GM12891 (cell line): ENCODE measurements around the gene SFXN2.
A peak's percentile ranks its signal among the peaks of the same experiment; 100 is the strongest.

ENCODE experiments used
- DNase-seq: peaks from one replicate; pipeline ENCODE4 v3.0.0; 2011; ENCODE audit warnings: low spot score; ENCODE audit not compliant: insufficient read length
- FAIRE-seq: peaks from 2 replicates; lab custom pipeline; 2011; peaks lifted over from hg19 to GRCh38; lab: Jason Lieb, UNC
- PAX5 ChIP-seq: IDR thresholded peaks from 2 replicates; pipeline ENCODE4 v1.6.1; 2011; ENCODE audit warnings: low read length, moderate library complexity, mild to moderate bottlenecking; ENCODE audit not compliant: insufficient read depth, severe bottlenecking
- POLR2A ChIP-seq: IDR thresholded peaks from 2 replicates; pipeline ENCODE4 v1.6.1; 2011; ENCODE audit warnings: low read depth, low read length, control low read depth
- POLR2AphosphoS5 ChIP-seq: IDR thresholded peaks from 2 replicates; pipeline ENCODE4 v1.6.1; 2011; ENCODE audit warnings: low read depth, low read length, control low read depth
- POU2F2 ChIP-seq: IDR thresholded peaks from 2 replicates; pipeline ENCODE4 v1.6.1; 2011; ENCODE audit warnings: low read depth, mild to moderate bottlenecking, control low read depth, low read length, moderate library complexity
- SPI1 ChIP-seq: IDR thresholded peaks from 2 replicates; pipeline ENCODE4 v1.6.1; 2011; ENCODE audit warnings: low read depth, low read length, control low read depth
- TAF1 ChIP-seq: IDR thresholded peaks from 2 replicates; pipeline ENCODE4 v1.6.1; 2011; ENCODE audit warnings: low read depth, low read length, control low read depth

SFXN2 gene

DNA sequence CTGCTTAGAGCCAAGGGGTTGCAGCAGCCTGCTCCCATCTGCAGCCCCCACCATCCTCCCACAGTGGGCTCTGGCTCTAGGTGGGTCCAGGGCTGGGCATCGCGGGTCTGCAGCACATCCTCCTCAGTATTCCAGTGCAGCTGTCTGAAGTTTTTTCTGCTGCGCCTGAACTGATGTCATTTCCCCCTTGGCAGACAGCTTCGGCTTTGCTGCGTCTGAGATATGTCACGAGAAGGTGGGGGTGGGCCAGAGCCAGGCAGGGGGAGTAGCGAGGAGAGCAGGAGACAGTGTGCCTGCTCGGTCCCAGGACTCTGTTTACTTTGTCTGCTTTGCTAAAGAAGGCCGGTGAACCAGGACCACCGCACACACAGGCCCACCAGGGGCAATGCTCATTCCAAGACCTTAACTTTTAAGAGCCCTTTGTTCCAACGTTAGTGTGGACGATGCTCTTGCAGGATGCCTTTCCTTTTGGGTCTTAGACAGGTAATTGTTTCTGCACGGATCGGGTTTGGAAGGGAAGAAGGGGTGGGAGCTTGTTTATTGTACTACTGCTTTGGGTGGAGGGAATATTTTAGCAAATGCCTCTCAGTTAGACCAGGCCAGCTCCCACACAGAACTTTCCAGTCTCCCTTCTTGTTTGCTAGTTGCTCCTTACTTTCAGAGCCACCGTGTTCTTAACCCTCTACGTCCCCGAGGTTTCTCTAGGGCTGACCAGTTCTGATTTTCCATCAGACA, 61.7 kb downstream of the SFXN2 start:
- DNase-seq = no peak
- peak; percentile 28 for FAIRE-seq
- TF ChIP-seq POLR2AphosphoS5 = no peak
- no peak for TF ChIP-seq PAX5
- TF ChIP-seq TAF1 = no peak
- TF ChIP-seq POU2F2 = no peak
- no peak for TF ChIP-seq POLR2A
- TF ChIP-seq SPI1 = no peak

DNA sequence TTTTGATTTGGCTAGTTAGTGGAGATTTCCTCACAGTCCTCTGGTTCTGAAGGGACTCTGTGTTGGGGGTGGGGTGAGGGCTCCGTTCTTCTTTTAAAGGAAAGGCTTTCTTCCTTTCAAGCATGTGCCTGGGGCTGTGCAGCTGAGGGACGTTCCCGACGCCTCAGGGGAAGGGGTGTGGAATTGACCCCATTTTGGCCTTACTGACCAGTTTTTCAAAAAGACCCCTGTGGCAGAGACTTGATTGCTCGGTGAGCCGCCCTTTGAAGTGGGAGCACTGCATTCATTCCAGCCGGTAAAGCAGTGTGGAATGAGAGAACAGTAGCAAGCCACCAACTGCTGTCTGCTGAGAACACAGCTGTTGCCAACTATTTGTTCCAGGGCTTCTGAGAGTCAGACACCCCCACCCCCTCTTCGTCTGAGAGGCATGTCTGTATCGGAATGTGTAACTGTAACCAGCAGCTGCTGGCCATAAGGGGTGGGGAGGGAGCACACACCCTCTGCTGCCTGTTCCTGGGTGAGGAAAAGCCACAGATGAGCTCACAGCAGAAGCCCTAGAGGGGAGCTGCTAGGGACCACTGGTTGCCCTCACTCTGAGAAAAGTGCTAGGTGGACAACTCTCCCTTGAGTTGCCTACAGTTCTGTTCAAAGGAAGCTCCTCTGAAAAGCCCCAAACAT, 62.5 kb downstream of the SFXN2 start:
- peak; percentile 72 for FAIRE-seq
- no peak for DNase-seq
- TF ChIP-seq SPI1 = no peak
- TF ChIP-seq POLR2A = no peak
- no peak for TF ChIP-seq TAF1
- TF ChIP-seq POLR2AphosphoS5 = no peak
- no peak for TF ChIP-seq POU2F2
- TF ChIP-seq PAX5 = no peak

DNA sequence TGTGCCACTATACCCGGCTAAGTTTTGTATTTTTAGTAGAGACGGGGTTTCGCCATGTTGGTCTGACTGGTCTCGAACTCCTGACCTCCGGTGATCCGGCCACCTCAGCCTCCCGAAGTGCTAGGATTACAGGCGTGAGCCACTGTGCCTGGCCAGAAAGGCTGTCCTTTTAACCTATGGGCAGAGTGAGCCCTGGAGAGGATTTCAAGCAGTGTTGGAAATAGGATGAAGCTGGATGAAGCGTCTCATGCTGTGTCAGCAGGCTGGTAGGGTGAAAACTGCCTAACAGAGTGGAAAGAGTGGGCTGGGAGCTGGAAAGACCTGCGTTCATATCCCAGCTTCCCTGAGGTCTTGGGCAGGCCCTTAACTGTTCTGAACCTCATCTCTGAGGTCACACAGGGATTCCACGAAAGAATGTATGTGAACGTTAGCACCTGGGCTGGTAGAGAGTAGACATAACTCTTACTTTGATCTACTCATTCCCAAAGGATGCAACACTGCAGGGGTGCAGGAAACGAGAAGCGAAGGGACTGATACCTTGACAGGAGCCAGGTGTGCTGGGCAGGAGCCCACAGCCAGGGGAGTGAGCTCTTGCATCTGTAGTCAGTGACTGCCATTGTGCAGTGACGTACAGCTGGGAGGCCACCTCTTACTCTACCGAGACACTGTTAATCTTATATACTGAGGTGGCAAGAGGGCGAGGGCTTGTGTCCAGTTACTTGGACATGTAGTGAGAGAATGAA, 63.4 kb downstream of the SFXN2 start:
- TF ChIP-seq TAF1 (no peak), POU2F2 (no peak), POLR2AphosphoS5 (no peak), PAX5 (no peak), SPI1 (no peak), POLR2A (no peak)
- DNase-seq = no peak
- FAIRE-seq = no peak

DNA sequence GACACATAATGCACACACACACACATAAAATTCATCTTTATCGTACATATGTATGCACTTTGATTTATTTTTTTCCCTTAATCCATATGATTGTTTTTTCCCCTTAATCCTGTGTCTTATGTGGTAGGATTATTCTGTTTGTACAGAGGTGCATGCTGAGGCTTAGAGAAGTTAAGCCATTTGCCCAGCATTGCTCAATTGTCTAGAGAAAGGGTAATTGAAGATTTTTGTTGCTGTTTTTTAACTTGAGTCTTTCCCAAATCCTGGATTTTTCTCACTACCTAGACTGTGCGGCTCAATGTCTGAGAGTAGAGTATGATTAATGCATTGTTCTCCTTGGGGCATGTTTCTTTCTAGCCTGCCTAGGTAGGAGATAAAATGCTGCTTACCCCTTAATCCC, 64.3 kb downstream of the SFXN2 start:
- FAIRE-seq (no peak), DNase-seq (no peak)
- TF ChIP-seq SPI1 = no peak
- no peak for TF ChIP-seq POU2F2
- no peak for TF ChIP-seq POLR2AphosphoS5
- TF ChIP-seq TAF1 = no peak
- TF ChIP-seq PAX5 = no peak
- TF ChIP-seq POLR2A = no peak

DNA sequence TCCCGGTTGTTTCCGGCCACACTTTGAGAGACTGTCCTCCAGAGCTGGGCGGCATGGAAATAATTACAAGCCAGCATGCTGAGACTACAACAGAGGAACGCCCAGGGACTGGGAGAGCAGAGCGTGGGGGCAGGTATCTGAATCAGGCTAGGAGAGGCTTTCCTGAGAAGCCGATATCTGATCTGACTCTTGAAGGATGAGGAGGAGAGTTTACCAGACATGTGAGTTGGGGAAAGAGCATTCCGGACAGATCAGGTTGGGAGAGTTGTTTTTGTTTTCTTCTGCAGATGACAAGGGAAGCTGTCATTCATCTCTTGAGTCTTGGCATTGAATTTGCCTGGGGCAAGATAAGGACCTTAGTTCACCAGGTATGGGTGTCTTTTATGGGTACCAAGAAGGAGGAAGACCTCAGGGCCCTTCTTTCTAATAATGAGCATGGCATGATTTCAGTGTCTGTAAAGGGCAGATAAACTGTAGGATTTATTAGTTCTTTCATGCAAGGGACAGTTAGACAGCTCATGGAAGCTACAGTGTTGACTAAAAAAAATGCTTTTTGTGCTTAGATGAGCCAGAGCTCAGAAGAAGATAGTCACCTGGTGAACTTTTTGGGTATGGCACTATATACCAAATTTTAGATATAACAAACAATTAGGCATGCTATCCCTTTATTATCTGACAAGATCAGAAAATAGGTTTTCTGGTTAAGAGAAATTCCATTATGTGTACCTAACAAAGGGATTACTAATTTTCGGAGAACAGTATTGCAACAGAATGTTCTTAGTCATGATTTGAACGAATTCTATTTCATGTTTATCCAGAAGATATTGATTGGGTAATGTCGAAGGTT, 65.5 kb downstream of the SFXN2 start:
- TF ChIP-seq SPI1 (no peak), POLR2A (no peak), POLR2AphosphoS5 (no peak), TAF1 (no peak), POU2F2 (no peak), PAX5 (no peak)
- no peak for DNase-seq
- FAIRE-seq = no peak

DNA sequence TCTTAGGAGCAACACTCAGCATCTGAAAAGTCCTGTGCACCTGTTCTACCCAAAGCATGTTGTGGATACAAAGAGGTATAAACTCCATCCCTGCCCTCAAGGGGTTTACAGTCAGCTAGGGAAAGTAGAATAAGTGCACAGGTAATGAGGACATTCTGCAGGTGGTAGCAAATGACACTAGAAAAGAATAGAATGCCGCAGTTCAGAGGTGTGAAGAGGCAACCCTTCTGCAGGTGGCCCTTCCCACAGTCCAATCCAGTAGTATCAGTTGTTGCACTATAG, 66.0 kb downstream of the SFXN2 start:
- TF ChIP-seq POLR2AphosphoS5 (no peak), TAF1 (no peak), POLR2A (no peak), PAX5 (no peak), POU2F2 (no peak), SPI1 (no peak)
- DNase-seq = no peak
- no peak for FAIRE-seq

DNA sequence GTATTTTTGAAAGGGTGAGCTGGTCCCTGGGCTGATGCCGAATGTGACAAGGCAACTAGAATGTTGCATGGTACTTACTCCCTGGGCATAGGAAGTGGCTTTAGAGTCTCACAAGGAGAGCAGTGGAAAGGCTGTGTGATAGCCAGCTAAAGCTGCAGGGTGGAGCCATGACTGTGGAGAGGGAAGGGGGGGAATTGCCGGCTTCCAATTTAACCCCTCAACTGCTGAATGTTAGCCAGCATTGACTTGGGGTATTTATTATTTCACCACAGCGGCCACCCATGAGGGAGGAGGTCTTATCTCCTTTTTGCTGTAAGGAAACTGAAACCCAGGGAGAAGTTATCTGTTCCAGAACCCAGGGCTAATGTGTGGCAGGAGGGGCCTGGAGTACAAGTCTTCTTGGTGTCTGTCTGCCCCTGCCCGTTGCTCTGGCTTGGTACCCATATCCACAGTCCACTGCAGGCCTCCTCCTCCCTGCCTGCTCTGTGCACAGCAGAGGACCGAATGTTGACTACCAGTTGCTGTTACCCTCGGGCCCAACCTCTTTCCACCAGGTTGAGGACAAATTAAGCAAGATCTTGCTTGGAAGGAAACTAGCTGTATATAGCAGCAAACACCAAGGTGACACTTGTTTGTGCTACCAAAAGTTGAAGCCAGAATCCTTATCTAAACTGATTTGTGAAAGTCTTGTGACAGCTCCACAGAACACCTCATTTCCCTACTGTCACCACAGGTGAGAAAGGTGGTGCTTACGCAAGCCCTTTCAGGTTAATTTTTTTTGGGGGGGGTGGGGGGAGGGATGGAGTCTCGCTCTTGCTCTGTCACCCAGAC, 66.9 kb downstream of the SFXN2 start:
- no peak for TF ChIP-seq POLR2AphosphoS5
- no peak for TF ChIP-seq SPI1
- TF ChIP-seq PAX5 = no peak
- TF ChIP-seq POLR2A = no peak
- no peak for TF ChIP-seq TAF1
- TF ChIP-seq POU2F2 = no peak
- FAIRE-seq = no peak
- DNase-seq = no peak
